BE2C (cell line): ENCODE data around the gene WDR89.

Experiments
- DNase-seq: peaks from one replicate; pipeline ENCODE4 v3.0.0-alpha.2; 2020
- H3K27me3 ChIP-seq: fragments of 250-450 bp; sonication (Bioruptor Pico); 2 replicates; pipeline ENCODE4 v1.5.1; 2020; ENCODE audit warnings: mild to moderate bottlenecking
- H3K36me3 ChIP-seq: fragments of 250-450 bp; sonication (Bioruptor Pico); 2 replicates; pipeline ENCODE4 v1.5.1; 2020; ENCODE audit warnings: mild to moderate bottlenecking
- H3K4me1 ChIP-seq: fragments of 250-450 bp; sonication (Bioruptor Pico); 2 replicates; pipeline ENCODE4 v1.5.1; 2020
- H3K4me3 ChIP-seq: 2 replicates; pipeline ENCODE4 v1.5.1; 2011; ENCODE audit warnings: low read depth, low read length
- H3K9me3 ChIP-seq: fragments of 250-450 bp; sonication (Bioruptor Pico); 2 replicates; pipeline ENCODE4 v1.5.1; 2020
- TF ChIP-seq, protein P1 (sequence below): IDR thresholded peaks from 2 replicates; pipeline ENCODE4 v1.5.1; 2012; ENCODE audit warnings: mild to moderate bottlenecking, low read depth, low read length

WDR89 gene

DNA sequence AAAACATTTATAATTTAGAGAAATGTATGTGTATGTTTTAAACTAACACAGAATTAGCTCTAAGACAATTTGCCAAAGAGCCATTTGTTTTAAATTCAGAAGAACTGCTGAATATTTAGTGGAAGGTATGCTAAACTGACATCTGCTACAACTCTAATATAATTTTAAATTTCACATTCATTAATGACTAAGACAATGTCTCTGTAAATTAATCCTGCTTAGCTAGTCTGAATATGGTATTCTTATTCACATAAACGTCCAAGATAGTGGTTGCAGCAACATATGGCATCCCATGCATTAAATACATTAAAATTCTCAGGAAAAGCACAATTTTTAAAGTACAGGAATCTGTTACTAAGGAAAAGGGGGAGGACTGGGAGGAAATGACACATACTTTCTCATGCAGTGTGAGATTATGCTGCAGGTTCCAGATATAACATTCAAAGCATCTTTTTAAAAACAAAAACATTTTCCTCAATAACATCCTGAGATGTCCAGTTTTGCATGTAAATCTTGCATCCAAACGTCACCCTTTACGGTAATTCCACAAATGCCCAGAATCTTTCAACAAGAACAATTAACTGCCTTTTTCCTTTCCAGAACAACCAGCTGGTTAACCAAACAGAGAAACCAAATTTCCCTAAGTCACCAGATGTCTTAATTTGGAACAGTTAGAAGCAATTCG is 26.9 kb downstream of the WDR89 start:
- H3K36me3 ChIP-seq = no peaks in the 10 kb centered on the region; the same call in 1 of the 2 replicates
- H3K27me3 ChIP-seq = no peaks in the 10 kb centered on the region
- TF ChIP-seq, protein P1, sequence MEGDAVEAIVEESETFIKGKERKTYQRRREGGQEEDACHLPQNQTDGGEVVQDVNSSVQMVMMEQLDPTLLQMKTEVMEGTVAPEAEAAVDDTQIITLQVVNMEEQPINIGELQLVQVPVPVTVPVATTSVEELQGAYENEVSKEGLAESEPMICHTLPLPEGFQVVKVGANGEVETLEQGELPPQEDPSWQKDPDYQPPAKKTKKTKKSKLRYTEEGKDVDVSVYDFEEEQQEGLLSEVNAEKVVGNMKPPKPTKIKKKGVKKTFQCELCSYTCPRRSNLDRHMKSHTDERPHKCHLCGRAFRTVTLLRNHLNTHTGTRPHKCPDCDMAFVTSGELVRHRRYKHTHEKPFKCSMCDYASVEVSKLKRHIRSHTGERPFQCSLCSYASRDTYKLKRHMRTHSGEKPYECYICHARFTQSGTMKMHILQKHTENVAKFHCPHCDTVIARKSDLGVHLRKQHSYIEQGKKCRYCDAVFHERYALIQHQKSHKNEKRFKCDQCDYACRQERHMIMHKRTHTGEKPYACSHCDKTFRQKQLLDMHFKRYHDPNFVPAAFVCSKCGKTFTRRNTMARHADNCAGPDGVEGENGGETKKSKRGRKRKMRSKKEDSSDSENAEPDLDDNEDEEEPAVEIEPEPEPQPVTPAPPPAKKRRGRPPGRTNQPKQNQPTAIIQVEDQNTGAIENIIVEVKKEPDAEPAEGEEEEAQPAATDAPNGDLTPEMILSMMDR = no peak
- no peaks in the 10 kb centered on the region; the same call in 1 of the 2 replicates for H3K4me1 ChIP-seq
- H3K9me3 ChIP-seq = no peaks in the 10 kb centered on the region
- H3K4me3 ChIP-seq = no peak overlapping the region
- no peak for DNase-seq

DNA sequence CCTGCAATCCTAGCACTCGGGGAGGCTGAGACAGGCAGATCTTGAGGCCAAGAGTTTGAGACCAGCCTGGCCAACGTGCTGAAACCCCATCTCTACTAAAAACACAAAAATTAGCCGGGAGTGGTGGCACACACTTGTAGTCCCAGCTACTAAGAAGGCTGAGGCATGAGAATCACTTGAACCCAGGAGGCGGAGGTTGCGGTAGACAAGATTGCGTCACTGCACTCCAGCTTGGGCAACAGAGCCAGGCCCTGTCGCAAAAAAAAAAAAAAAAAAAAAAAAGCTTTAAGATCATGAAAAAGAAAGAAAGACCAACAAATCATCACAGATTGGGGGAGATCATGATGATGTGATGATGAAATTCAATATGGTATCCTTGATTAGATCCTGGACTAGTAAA is 30.6 kb downstream of the WDR89 start:
- Histone ChIP-seq H3K36me3 (no peaks in the 10 kb centered on the region; the same call in 1 of the 2 replicates), H3K4me3 (no peak overlapping the region), H3K9me3 (no peaks in the 10 kb centered on the region), H3K27me3 (no peaks in the 10 kb centered on the region), H3K4me1 (no peaks in the 10 kb centered on the region; the same call in 1 of the 2 replicates)
- TF ChIP-seq, protein P1 = no peak
- no peak for DNase-seq

DNA sequence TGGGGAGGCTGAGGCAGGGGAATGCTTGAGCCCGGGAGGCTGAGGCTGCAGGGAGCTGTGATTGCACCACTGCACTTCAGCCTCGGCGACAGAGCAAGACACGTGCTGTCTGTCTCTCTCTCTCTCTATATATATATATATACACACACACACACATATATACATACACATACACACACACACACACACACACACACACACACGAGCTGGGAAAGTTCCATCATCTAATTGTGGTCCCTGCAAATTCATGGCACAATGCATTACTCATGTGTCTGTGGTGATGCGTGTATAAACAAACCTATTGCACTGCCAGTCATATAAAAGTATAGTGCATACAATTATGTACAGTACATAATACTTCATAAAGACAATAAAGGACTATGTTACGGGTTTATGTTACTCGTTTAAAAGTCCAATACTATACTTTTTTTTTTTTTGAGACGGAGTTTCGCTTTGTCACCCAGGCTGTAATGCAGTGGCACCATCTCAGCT is 36.6 kb downstream of the WDR89 start:
- TF ChIP-seq, protein P1 = no peak
- no peak for DNase-seq
- Histone ChIP-seq H3K4me3 (no peak overlapping the region), H3K4me1 (no peaks in the 10 kb centered on the region), H3K27me3 (no peaks in the 10 kb centered on the region), H3K36me3 (peaks cover 9% of the 10 kb centered on the region), H3K9me3 (no peaks in the 10 kb centered on the region)

DNA sequence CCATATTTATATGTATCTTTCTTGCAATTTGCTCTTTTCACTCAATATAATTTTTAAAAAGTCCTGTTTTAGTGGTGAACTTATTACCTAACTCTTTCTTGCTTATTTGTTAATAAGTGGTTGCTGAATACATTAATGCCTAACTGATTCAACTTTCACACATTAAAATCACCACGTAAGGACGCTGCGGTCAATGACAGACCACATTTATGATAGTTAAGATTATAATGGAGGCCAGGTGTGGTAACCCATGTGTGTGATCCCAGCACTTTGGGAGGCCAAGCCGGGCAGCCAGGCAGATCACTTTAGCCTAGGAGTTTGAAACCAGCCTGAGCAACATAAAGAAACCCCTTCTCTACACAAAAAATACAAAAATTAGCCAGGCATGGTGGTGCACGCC is 37.0 kb downstream of the WDR89 start:
- Histone ChIP-seq H3K27me3 (no peaks in the 10 kb centered on the region), H3K4me3 (no peak overlapping the region), H3K9me3 (no peaks in the 10 kb centered on the region), H3K36me3 (peaks cover 9% of the 10 kb centered on the region), H3K4me1 (no peaks in the 10 kb centered on the region)
- TF ChIP-seq, protein P1 = no peak
- no peak for DNase-seq

DNA sequence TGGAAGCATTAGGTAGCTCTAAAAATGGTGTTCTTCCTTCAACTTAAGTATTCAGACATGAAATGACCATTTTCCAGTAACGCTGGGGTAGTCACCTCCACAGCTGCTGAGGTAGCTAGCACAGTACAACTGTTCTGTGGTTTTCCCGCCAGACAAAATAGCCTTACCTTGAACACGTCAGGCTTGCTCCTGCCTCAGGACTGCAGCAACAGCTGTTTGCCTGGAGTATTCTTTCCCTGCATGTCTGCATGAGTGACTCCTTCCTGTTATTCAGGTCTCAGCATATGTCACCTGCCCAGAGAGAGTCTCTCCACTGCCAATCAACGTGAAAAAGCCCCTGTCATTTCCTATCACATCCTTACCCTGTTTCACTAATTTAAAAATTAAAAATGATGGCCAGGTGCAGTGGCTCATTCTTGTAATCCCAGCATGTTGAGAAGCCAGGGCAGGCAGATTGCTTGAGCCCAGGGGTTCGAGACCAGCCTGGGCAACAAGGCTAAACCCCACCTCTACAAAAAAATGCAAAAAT is 37.9 kb downstream of the WDR89 start:
- no peak for DNase-seq
- no peaks in the 10 kb centered on the region for H3K9me3 ChIP-seq
- H3K36me3 ChIP-seq = peaks cover 17% of the 10 kb centered on the region
- no peak overlapping the region for H3K4me3 ChIP-seq
- TF ChIP-seq, protein P1 = no peak
- no peaks in the 10 kb centered on the region for H3K27me3 ChIP-seq
- H3K4me1 ChIP-seq = no peaks in the 10 kb centered on the region

DNA sequence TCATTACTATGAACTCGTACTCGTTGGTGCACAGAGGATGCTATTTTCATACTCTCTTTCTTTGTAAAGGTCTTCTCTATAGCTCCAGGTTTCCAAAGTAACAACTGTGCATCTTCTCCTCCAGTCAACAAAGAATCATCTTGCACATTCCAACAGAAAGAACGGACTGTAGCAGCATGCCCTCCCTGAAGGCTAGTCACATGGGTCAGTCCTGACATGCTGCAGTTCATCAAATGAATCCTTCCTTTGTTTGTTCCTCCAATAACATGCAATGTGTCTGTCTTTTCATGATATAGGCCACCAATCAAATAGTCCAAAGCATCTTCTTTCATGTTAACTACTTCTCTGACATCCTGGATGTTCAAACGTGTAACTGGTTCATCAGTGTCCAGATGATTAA is 42.9 kb downstream of the WDR89 start:
- Histone ChIP-seq H3K4me1 (no peaks in the 10 kb centered on the region), H3K27me3 (no peaks in the 10 kb centered on the region), H3K36me3 (peaks cover 16% of the 10 kb centered on the region), H3K9me3 (0 out of 2 replicates have a peak, but pooled peaks cover 5% of the 10 kb centered on the region), H3K4me3 (no peak overlapping the region)
- no peak for DNase-seq
- TF ChIP-seq, protein P1 = no peak
